Gastroesophageal sphincter (tissue), 4 donors: ENCODE measurements around the gene RNASET2. TPM values are rescaled to one million over a fixed set of nuclear protein-coding genes. Genes with fewer than 3 reads are reported as not detected.

ENCODE experiments used
- ATAC-seq: fragments of 150-250 bp; one replicate; pipeline ENCODE4 v1.9.1; 2016; ENCODE audit warnings: mild to moderate bottlenecking, moderate library complexity
- H3K27ac ChIP-seq, 4 donors: fragments of 200-600 bp; sonication (generic) in 3 of 4; 1 replicate in 3 of 4; 2 replicates in 1 of 4; pipeline ENCODE4 v1.5.1; 2016 to 2019
- H3K27me3 ChIP-seq: fragments of 200-600 bp; sonication (generic); one replicate; pipeline ENCODE4 v1.5.1; 2019
- H3K36me3 ChIP-seq, 2 donors: fragments of 200-600 bp; sonication (generic); one replicate each; pipeline ENCODE4 v1.5.1; 2019; ENCODE audit warnings: control low read depth in 1 of 2
- H3K4me1 ChIP-seq, 3 donors: fragments of 200-600 bp; sonication (generic); 1 replicate in 2 of 3; 2 replicates in 1 of 3; pipeline ENCODE4 v1.5.1; 2016 to 2019; ENCODE audit warnings: control low read depth in 2 of 3
- H3K4me3 ChIP-seq, 2 donors: fragments of 200-600 bp; sonication (generic); one replicate each; pipeline ENCODE4 v1.5.1; 2019; ENCODE audit warnings: mild to moderate bottlenecking in 1 of 2, moderate library complexity in 1 of 2
- H3K9me3 ChIP-seq, 3 donors: fragments of 200-600 bp; sonication (generic); one replicate each; pipeline ENCODE4 v1.5.1; 2017 to 2019; ENCODE audit warnings: control low read depth in 2 of 3
- CTCF ChIP-seq, 4 experiments: fragments of 200-600 bp in 2 of 4; fragments of 450-650 bp in 2 of 4; sonication (generic) in 1 of 4; IDR thresholded peaks; one replicate each; pipeline ENCODE4 v1.5.1; 2017 to 2019; ENCODE audit warnings: antibody characterized with exemption in 4 of 4, mild to moderate bottlenecking in 2 of 4, moderate library complexity in 2 of 4
- EP300 ChIP-seq: sonication (generic); formaldehyde crosslinking; IDR thresholded peaks from one replicate; pipeline ENCODE4 v1.6.1; 2017; ENCODE audit warnings: antibody characterized with exemption, mild to moderate bottlenecking
- POLR2A ChIP-seq, 2 donors: fragments of 450-650 bp; IDR thresholded peaks; one replicate each; pipeline ENCODE4 v1.6.1; 2017; ENCODE audit warnings: antibody characterized with exemption in 2 of 2, mild to moderate bottlenecking in 2 of 2, moderate library complexity in 1 of 2
- POLR2AphosphoS5 ChIP-seq: sonication (generic); formaldehyde crosslinking; IDR thresholded peaks from one replicate; pipeline ENCODE4 v1.6.1; 2017; ENCODE audit warnings: antibody characterized with exemption
- WGBS, 2 donors: methylation state at CpG; one replicate each; pipeline ENCODE4 v1.1.5; 2018; ENCODE audit warnings: low coverage in 1 of 2; 5-methylcytosine and 5-hydroxymethylcytosine counted together
- total RNA-seq, 4 donors: library from RNA; depleted of rRNA; stranded (reverse); fragments of >200 nt; gene quantifications; one replicate each; pipeline ENCODE4 v1.1.0, GENCODE V29; 2016

Gene RNASET2
- total RNA-seq, 4 donors from 2014 or later: 18.4 to 46.6 (median 26.2) TPM

DNA sequence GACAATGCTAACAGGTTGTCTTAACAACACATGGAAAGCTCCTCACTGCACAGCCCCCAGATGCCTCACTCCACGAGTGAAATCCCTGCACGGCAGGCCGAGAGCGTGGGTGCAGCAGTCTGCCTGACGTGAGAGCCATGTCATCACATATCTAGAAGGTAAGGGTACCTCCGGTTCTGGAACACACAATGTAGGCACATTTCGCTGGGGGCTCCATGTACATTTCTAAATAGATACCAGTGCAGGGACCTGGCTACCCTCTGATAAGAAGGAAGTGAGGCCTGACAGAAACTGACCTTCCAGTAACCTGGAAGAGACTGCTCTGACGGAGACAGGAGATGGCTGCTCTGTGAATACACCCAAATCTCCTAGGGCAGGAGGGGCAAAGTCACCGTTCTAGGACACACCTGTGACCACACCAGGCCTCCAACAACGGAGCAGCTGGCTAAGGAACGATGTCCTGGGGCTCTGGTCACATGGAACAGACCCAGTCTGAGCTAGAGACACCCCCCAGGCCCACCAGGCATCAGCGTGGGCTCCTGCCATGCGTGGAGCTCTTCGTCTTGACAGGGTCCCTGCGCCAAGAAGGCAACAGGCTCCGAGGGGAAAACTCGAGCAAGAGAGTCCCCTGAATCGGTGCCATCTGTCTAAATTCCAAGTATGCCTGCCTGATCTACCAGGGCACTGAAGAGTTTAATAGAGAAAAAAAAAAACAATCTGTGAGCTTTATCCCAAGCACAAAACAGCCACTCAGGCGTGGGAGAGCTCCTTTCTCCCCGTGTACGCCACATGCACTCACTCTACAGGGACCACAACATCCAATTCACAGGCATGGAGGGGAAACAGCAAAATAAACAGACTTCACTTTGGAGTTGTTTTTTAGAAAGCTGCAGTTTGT lies 27.5 kb downstream of the RNASET2 start:
- no peak for ATAC-seq
- Histone ChIP-seq H3K36me3 (peaks cover 0 to 41% of the 10 kb centered on the region in 2 donors), H3K4me1 (no peaks in the 10 kb centered on the region), H3K9me3 (no peaks in the 10 kb centered on the region), H3K27me3 (no peaks in the 10 kb centered on the region), H3K4me3 (no peak overlapping the region), H3K27ac (no peak overlapping the region)
- TF ChIP-seq CTCF (IDR thresholded peaks at IDR 0.05) (no peak), POLR2AphosphoS5 (no peak), EP300 (no peak), POLR2A (IDR thresholded peaks at IDR 0.05) (no peak)
- WGBS, 2 donors: 73% methylated on average over 8 to 11 of the region's 21 CpGs

DNA sequence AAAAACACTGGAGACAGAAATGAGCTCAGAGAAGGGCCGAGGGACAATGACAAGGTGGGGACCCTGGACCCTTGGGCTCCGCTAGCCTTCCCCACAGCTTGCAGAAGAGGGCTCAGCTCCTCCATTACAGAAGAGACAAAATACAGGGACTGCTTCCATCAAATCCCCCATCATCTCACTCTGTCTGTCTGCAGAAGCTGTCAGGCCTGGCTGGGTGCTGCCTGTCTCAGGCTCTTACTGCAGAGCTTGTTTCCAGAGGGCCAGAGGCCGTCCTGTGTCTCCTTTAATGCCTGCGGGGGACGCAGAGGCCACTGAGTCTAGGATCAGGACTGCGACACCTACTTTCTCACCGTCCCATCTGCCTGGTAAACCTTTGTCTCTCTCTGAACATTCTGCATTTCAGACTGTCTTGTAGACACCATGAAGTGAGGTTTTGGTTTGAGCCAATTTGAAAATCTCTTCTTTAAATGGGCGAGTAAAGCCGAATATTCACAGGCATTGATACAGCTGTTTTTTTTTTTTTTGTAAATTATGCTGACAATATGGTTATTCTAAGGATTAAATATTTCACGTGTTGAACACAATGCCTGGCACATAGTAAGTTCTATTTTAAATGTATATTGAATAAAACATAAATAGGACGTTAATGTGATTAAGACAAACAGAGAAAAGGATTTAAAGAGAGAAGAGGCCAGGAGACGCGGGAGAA lies 28.3 kb downstream of the RNASET2 start:
- TF ChIP-seq EP300 (no peak), POLR2AphosphoS5 (no peak), POLR2A (IDR thresholded peaks at IDR 0.05) (no peak), CTCF (IDR thresholded peaks at IDR 0.05) (no peak)
- 84 to 88% methylated on average over 8 to 12 of the region's 13 CpGs for WGBS, 2 donors
- Histone ChIP-seq H3K4me3 (no peak overlapping the region), H3K4me1 (no peaks in the 10 kb centered on the region), H3K9me3 (no peaks in the 10 kb centered on the region), H3K27me3 (no peaks in the 10 kb centered on the region), H3K36me3 (peaks cover 0 to 33% of the 10 kb centered on the region in 2 donors), H3K27ac (peak overlapping the region in 1 of 4 donors; percentile 21)
- ATAC-seq: no peak

DNA sequence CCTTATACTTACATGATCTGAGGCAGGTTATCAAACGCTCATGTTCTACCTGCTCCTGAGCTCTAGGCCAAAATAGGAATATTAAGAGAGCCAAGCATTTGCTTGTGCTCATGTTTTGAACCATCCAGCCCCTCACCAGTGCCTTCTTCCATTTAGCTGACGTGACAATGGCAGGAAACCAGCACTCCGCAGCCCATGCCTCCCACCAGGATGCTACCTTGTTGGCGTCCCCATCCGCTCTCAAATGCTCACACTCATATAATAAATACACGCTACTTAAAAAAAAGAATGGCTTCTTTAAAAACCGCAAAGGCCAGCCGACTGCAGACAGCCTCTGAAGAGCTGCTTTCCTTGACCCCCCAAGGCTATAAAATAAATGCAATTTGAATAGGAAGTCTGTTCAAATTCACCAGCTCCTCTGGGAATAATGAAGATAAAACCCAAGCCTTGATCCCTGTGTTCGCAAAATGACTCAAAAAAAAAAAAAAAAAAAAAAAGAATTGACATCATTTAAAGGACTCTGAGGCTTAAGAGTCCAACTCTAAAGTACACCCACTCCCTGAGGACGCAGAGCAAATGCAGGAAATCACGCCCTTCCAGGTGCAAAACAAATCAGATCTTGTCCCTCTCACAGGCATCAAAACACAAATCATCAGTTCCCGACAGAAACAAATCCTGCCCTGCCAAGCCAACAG lies 29.0 kb downstream of the RNASET2 start:
- ATAC-seq: no peak
- Histone ChIP-seq H3K27me3 (no peaks in the 10 kb centered on the region), H3K9me3 (no peaks in the 10 kb centered on the region), H3K27ac (no peak overlapping the region), H3K36me3 (peaks cover 0 to 29% of the 10 kb centered on the region in 2 donors), H3K4me3 (no peak overlapping the region), H3K4me1 (no peaks in the 10 kb centered on the region)
- 75 to 84% methylated on average over 9 to 11 of the region's 12 CpGs for WGBS, 2 donors
- TF ChIP-seq EP300 (no peak), POLR2AphosphoS5 (no peak), POLR2A (IDR thresholded peaks at IDR 0.05) (no peak), CTCF (IDR thresholded peaks at IDR 0.05) (no peak)

- Histone ChIP-seq H3K9me3 (no peaks in the 10 kb centered on the region), H3K4me1 (no peaks in the 10 kb centered on the region), H3K36me3 (peaks cover 0 to 22% of the 10 kb centered on the region in 2 donors), H3K27me3 (no peaks in the 10 kb centered on the region), H3K4me3 (no peak overlapping the region), H3K27ac (no peak overlapping the region)
- WGBS, 2 donors: 77 to 88% methylated on average over 6 to 12 of the region's 12 CpGs
- ATAC-seq: no peak
- TF ChIP-seq CTCF (IDR thresholded peaks at IDR 0.05) (no peak), POLR2A (IDR thresholded peaks at IDR 0.05) (no peak)
Measured at GRCh38 chr6:166926748-166927147, 29.6 kb downstream of the RNASET2 start.
